GM18502 (cell line): Measurements from ENCODE around the gene IFIT3.

Source experiments
- ATAC-seq: cut with Tn5 transposase; IDR thresholded peaks from one replicate; pipeline ENCODE4 v1.9.1; 2021; ENCODE audit warnings: mild to moderate bottlenecking; ENCODE audit not compliant: unreplicated experiment, poor library complexity

Gene IFIT3

DNA sequence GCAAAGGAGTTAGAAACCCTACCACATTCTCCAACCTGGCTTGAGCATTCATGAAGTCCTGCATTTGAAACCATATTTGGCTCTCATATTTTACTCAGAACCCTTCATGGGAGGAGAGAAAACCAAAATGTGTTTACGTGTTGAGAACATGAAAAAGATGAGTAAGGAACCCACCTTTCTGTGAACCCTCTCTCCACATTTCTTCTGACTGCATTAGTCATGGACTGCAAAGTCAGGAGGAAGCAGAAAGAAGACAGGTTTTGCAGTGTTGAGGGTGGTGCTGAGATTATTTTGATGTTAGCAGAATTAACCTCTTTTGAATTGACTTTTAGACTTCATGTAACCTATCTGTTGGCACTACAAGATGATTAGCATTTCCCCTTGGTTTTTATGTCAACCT, 55.0 kb downstream of the IFIT3 start:
- no peak for ATAC-seq

DNA sequence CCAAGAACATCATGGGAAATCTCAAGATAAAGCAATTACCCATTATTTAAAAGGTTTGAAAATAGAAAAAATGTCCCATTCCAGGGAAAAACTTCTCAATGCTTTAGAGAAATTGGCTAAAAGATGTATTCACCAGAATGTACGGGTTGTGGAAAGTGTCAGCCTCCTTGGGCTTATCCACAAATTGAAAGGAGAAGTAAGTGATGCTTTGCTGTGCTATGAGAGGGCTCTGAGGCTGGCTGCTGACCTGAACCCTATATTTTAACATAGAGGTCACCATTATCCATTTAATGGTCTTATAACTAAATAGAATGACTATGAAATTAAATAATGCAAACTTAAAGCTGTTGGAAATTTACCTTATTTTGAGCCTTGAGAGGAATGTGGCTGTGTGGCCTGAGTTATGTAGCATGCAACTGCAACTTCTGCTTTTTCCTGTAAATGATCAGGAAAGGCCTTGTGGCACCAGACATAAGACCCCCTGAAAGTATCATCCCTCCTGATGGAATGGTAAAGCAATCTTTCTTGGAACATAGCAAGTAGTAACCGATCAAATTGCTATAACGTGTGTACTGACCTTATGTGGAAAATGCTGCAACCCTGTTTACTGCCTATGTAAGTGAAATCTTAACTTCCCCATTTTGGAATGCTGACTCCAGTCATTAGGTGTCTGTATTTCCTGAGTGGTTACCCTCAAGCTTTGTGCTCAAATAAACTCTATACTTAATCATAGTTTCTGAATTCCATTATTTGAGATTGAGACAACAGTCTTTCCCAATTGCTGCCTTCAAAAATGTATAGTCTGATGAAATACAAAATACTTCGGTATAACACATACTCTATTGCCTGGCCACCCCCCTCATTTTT, 56.9 kb downstream of the IFIT3 start:
- ATAC-seq, result no peak

DNA sequence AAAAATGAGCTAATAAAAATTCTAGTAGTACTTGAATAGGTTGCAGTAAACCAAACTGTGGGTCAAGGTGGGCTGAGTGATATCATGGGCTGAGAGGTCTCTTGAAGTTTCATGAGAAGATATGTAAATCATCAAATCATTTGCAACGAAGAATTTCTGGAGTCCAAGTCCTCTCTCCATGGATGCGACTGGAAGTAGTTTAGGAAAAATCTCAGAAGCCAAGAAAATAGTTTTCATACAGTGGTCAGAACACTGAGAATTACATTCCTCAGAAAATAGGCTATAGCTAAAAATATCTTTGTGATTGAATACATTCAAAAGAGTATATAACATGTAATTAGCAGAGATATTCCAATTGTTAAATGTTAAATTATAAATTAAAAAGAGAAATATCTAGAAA, 61.0 kb downstream of the IFIT3 start:
- ATAC-seq, result no peak

DNA sequence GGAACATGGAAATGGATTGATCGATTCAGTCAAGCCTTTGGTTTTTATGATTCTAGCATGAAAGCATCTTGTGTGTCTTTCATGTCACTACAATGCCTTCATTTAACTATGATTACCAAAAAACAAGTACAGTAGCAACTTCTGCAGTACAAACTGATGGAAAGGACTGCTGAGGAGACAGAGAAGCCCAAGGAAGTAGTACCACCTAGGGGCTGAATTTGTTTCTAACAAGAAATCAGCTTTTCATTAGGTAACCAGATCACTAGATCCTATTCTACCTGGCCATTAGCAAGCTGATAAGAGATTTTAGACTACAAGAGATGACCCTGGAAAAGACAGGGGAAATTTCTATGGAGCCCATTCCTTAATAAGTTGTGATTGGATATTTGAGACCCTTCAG, 61.5 kb downstream of the IFIT3 start:
- ATAC-seq, result no peak
